DOHH2 (cell line): ENCODE data around the gene KRT33B.

Source experiments
- H3F3A ChIP-seq: fragments of 200-600 bp; sonication (generic), shearing (Covaris generic); 2 replicates; pipeline ENCODE4 v1.6.0; 2016; ENCODE audit warnings: antibody characterized with exemption, mild to moderate bottlenecking; ENCODE audit not compliant: control insufficient read depth, insufficient read depth
- H3K27ac ChIP-seq: fragments of 200-600 bp; sonication (generic); 2 replicates; pipeline ENCODE4 v1.5.1; 2014; ENCODE audit warnings: low read depth, mild to moderate bottlenecking, low read length, moderate library complexity
- H3K27me3 ChIP-seq: fragments of 200-600 bp; sonication (generic); 2 replicates; pipeline ENCODE4 v1.6.1; 2014; ENCODE audit warnings: mild to moderate bottlenecking, low read length, mixed read lengths; ENCODE audit not compliant: control insufficient read depth
- H3K36me3 ChIP-seq: fragments of 200-600 bp; sonication (generic); 2 replicates; pipeline ENCODE4 v1.6.1; 2014; ENCODE audit warnings: mild to moderate bottlenecking, low read length, moderate library complexity, mixed read lengths; ENCODE audit not compliant: control insufficient read depth
- H3K4me1 ChIP-seq: fragments of 200-600 bp; sonication (generic); 2 replicates; pipeline ENCODE4 v1.6.1; 2014; ENCODE audit warnings: mild to moderate bottlenecking, low read length, mixed read lengths; ENCODE audit not compliant: control insufficient read depth
- H3K4me2 ChIP-seq: fragments of 200-600 bp; sonication (generic); 2 replicates; pipeline ENCODE4 v1.6.0; 2014; ENCODE audit warnings: mild to moderate bottlenecking, low read length, moderate library complexity
- H3K4me3 ChIP-seq: fragments of 200-600 bp; sonication (generic); 2 replicates; pipeline ENCODE4 v1.5.1; 2014; ENCODE audit warnings: mild to moderate bottlenecking, low read length, mixed read lengths
- H3K79me2 ChIP-seq: fragments of 200-600 bp; sonication (generic); 2 replicates; pipeline ENCODE4 v1.6.1; 2014; ENCODE audit warnings: mild to moderate bottlenecking, low read length, mixed read lengths; ENCODE audit not compliant: control insufficient read depth
- H3K9me2 ChIP-seq: fragments of 200-600 bp; sonication (generic); replicated peaks from 2 replicates; pipeline ENCODE4 v1.6.1; 2014; ENCODE audit warnings: mild to moderate bottlenecking, low read length, mixed read lengths; ENCODE audit not compliant: control insufficient read depth
- H3K9me3 ChIP-seq: fragments of 200-600 bp; sonication (generic); 2 replicates; pipeline ENCODE4 v1.6.1; 2014; ENCODE audit warnings: antibody characterized with exemption, low read length, mixed read lengths; ENCODE audit not compliant: control insufficient read depth, insufficient read depth
- H4K20me1 ChIP-seq: fragments of 200-600 bp; sonication (generic); 2 replicates; pipeline ENCODE4 v1.6.0; 2014; ENCODE audit warnings: low read depth, mild to moderate bottlenecking, antibody characterized with exemption, low read length, moderate library complexity; ENCODE audit not compliant: control insufficient read depth, insufficient read depth
- CTCF ChIP-seq: fragments of 200-600 bp; sonication (generic); IDR thresholded peaks from one replicate; pipeline ENCODE4 v1.5.1; 2014; ENCODE audit warnings: antibody characterized with exemption, mild to moderate bottlenecking, low read depth, low read length; ENCODE audit not compliant: poor library complexity, severe bottlenecking
- EZH2phosphoT487 ChIP-seq: fragments of 200-600 bp; sonication (generic); IDR thresholded peaks from 2 replicates; pipeline ENCODE4 v1.6.1; 2017; ENCODE audit warnings: borderline replicate concordance, mild to moderate bottlenecking, antibody characterized with exemption, low read length, moderate library complexity, mixed read lengths

Gene KRT33B

GRCh38 chr17:41369713-41370112, at the start of gene KRT33B:
Gene KRT33B, minus strand, starts transcription at chr17:41369813. Its CDS starts 63 bp downstream, at chr17:41369750.
- TF ChIP-seq EZH2phosphoT487 (no peak), CTCF (no peak)
- Histone ChIP-seq H4K20me1 (no peaks in the 10 kb centered on the region), H3K27ac (no peak within 1 kb of the TSS), H3K79me2 (no peaks in the 10 kb centered on the region), H3F3A (no peaks in the 10 kb centered on the region), H3K36me3 (no peaks in the 10 kb centered on the region), H3K27me3 (0 out of 2 replicates have a peak, but pooled peaks cover 6% of the 10 kb centered on the region), H3K9me2 (no peaks in the 10 kb centered on the region), H3K4me3 (no peak within 1 kb of the TSS), H3K4me2 (no peak within 1 kb of the TSS), H3K9me3 (no peaks in the 10 kb centered on the region), H3K4me1 (no peaks in the 10 kb centered on the region)

GRCh38 chr17:41418116-41418860, 48.7 kb upstream of the KRT33B start:
- Histone ChIP-seq H3K27ac (no peak overlapping the region), H3K4me2 (no peak overlapping the region), H3K79me2 (no peaks in the 10 kb centered on the region), H3K9me2 (no peaks in the 10 kb centered on the region), H3F3A (no peaks in the 10 kb centered on the region), H3K4me3 (no peak overlapping the region), H3K27me3 (no peaks in the 10 kb centered on the region), H3K4me1 (no peaks in the 10 kb centered on the region), H3K36me3 (no peaks in the 10 kb centered on the region), H4K20me1 (no peaks in the 10 kb centered on the region), H3K9me3 (no peaks in the 10 kb centered on the region)
- TF ChIP-seq CTCF = no peak
- TF ChIP-seq EZH2phosphoT487 = no peak

GRCh38 chr17:41417576-41418015, 48.0 kb upstream of the KRT33B start:
- H3K27me3 ChIP-seq = no peaks in the 10 kb centered on the region
- H4K20me1 ChIP-seq = no peaks in the 10 kb centered on the region
- H3K9me3 ChIP-seq = no peaks in the 10 kb centered on the region
- no peak overlapping the region for H3K4me2 ChIP-seq
- no peak overlapping the region for H3K27ac ChIP-seq
- H3F3A ChIP-seq = no peaks in the 10 kb centered on the region
- H3K4me3 ChIP-seq = no peak overlapping the region
- H3K79me2 ChIP-seq = no peaks in the 10 kb centered on the region
- no peaks in the 10 kb centered on the region for H3K36me3 ChIP-seq
- TF ChIP-seq CTCF (peak; percentile 76), EZH2phosphoT487 (no peak)
- H3K4me1 ChIP-seq = no peaks in the 10 kb centered on the region
- H3K9me2 ChIP-seq = no peaks in the 10 kb centered on the region
